AG08396 (cell line): ENCODE data around the gene C12orf42.
"Not testable (repeated sequence)": the region's sequence is repeated elsewhere in the genome, so short reads cannot be mapped to it uniquely, and the experiment has no call there.

Source experiments
- DNase-seq: peaks from one replicate; pipeline ENCODE4 v3.0.0; 2012; ENCODE audit warnings: low spot score, mixed read lengths

C12orf42 gene

DNA sequence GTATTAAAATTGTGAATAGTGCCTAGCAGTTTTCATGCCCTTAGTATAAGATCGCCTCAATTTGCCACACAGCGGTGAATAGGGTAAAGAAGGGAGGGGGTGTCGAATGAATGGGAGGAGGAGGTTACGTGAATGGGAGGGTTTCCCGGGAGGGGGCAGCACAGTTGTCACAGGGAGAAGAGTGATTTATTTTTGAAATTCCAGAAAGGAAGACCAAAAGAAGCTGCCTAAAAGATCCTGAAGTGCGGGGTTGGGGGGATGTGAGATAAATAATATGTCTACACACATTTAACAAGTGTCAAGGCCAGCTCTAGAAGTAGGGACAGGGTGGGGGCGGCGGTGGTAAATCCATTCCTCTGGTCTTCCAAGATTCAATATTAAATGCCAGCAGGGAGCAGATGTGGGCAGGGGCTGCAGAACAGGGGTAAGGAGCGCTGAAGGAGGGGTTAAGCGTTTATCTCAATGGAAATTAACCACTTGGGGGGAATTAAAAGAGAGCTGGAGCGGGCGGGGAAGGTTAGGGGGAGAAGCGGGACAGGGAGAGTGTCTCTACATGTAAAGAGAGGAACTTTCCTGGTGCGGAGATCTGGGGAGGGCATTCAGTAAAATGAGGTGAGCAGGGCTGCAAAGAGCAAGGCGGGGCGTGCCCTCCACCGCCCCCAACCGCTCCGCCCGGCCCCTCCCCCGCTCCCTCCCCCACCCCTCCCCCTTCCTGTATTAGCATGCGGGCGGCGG is 867 bp downstream of the C12orf42 start:
- no peak for DNase-seq

DNA sequence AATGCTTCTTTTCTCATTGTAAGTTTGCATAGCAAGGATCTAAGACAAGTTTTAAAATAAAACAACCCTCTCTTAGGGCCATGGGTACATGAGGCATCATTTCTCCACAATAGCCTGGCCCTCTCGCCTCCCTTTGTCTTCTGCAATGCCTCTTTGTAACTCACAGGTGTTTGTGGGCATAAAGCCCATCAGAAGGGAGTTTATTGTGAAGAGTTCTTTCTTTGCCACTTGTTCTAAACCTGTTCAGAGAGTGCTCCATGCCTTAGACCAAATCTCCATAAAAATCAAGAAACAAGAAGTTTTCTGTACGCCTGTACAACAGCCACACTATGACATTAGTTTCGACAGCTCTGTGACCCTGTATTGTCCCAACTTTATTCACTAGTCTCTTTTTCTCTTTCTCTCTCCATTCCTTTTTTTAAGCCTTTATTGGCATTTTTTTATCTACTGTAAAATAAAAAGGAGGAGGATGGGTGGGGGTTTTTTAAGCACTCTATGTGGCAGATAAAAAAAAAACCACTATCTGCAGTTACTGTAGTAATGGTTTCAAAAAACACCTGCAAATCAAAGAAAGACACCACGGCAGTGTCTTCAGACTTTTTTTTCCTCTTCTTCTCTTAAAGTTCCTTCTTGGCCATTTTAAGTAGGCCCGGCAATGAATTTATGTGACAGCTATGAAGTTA is 1.6 kb downstream of the C12orf42 start:
- DNase-seq = no peak

GRCh38 chr12:103493199-103493598 is 2.6 kb downstream of the C12orf42 start:
- no peak for DNase-seq

DNA sequence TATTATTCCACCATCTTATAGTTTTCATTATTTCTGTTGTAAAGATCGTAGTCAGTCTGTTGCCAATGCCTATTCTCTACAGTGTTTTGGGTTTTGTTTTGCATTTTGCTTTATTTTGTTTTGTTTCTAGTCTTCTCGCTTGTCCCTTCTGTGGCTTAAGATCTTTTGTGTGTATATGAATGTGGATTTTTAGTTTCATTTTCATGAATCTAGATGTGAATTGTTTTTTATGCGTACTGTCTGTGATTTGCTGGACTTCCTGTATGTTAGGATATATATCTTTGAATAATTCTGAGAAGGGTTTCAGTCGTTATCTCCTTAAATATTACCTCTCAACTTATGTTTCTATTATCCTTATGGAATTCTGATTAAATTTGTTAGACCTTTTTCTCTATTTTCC is 13.4 kb downstream of the C12orf42 start:
- no peak for DNase-seq

DNA sequence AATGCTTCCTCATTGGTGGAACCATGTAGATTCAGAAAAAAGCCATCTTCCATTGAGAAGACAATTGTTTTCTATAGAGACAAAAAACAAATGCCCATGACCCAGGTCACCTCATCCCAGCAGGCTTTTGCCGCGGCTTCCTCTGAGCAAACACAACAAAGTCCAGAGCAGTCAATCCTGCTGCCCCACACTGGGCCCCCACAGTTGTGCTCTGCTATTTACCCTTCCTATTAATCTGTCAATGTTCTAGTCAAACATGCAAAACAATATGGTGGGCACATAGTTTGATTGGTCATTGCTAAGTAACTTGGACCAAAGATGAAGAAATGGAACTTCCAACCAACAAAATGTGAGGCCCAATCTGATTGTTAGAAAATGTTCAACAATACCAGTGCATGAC is 20.7 kb downstream of the C12orf42 start:
- no peak for DNase-seq

DNA sequence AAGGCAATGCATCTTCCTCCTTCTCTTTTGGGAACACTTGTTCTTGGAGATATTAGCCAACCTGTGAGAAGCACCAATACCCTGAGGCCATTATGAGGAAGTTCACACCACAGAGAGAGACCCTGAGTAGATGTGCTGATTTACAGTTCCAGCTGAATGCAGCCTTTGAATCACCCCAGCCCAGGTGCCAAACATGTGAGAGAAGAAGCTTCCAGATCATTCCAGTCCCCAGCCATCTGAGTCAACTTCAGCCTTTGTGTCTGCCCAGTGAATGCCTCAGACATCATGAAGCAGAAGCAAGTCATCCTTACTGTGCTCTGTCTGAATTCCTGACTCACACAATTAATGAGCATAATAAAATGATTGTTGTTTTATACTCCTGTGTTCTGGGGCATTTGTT is 25.1 kb downstream of the C12orf42 start:
- DNase-seq = no peak

- DNase-seq = no peak
Observed at GRCh38 chr12:103469719-103470118, 26.0 kb downstream of the C12orf42 start.

- DNase-seq = no peak
Observed at GRCh38 chr12:103468837-103469236, 26.9 kb downstream of the C12orf42 start.

- DNase-seq = no peak
Observed at GRCh38 chr12:103462675-103463074, 33.1 kb downstream of the C12orf42 start.

DNA sequence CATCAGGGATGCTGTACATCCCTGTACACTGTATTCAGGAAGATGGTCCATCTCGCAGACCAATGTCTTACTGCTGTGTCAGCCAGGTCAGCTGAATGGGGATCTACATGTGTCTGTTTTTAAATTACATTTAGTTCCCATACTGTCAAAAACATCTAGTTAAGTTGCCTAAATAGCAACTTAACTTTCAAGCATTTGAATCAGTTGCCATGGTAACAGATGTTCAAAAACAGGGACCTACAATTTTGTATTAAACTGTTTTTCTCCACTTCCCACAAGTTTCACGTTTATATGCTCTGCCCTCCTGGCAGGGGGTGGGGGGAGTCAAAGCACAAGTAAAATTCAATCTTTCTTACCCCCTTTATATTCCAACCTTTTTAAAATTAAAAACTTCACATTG is 38.3 kb downstream of the C12orf42 start:
- DNase-seq = no peak

DNA sequence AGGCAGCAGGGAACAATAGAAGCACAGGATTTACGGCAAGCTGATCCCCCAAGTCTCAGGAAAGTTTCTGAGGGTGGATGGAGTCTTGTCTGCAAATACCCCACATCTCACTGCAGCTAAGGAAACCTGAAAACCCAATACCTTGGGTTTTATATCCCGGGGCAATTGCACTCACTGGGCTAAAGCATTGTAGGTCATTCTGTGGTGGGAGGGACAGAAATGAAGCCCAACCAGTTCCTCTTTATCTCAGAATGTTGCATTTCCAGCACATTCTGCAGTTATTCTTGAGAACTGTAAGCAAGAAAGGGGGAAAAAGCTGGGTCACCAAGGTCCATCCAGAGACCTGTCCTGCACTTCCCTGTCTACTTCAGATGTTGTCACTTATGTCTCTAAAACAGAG is 39.8 kb downstream of the C12orf42 start:
- DNase-seq = no peak

GRCh38 chr12:103455020-103455763 is 40.6 kb downstream of the C12orf42 start:
- DNase-seq = no peak

GRCh38 chr12:103444983-103445382 is 50.8 kb downstream of the C12orf42 start:
- no peak for DNase-seq

DNA sequence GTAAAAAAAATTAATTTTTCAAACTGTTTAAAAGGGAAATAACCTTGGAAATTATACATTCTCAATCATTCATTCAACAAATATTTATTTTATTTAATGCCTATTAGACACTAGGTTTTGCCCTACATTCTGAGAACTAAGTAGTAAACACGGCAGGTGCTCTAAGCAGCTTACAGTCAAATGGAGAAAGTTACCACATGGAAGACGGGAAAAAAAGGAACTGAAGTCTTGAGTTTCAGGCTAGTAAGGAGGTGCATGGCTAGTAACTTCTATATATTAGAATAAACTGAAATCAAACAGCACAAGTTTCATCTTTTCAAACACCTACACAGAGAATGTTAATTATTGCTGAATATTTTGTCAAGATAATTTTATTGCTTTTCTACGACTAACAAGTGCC is 52.9 kb downstream of the C12orf42 start:
- DNase-seq = no peak

GRCh38 chr12:103442182-103442555 is 53.6 kb downstream of the C12orf42 start:
- DNase-seq = no peak

GRCh38 chr12:103441437-103442181 is 54.2 kb downstream of the C12orf42 start:
- no peak for DNase-seq

DNA sequence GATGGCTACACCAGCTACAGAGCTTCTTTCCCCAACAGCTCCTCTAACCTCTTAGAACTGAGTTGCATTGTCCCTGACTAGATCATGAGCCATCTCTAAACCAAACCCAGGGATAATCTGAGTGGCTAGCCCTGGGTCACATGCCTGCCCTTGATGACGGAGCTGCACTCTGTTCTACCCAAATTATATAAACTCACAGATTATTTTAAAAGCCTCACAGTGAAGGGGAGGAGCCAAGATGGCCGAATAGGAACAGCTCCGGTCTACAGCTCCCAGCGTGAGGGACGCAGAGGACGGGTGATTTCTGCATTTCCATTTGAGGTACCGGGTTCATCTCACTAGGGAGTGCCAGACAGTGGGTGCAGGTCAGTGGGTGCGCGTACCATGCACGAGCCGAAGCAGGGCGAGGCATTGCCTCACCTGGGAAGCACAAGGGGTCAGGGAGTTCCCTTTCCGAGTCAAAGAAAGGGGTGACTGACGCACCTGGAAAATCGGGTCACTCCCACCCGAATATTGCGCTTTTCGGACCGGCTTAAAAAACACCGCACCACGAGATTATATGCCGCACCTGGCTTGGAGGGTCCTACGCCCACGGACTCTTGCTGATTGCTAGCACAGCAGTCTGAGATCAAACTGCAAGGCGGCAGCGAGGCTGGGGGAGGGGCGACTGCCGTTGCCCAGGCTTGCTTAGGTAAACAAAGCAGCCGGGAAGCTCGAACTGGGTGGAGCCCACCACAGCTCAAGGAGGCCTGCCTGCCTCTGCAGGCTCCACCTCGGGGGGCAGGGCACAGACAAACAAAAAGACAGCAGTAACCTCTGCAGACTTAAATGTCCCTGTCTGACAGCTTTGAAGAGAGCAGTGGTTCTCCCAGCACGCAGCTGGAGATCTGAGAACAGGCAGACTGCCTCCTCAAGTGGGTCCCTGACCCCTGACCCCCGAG is 61.3 kb downstream of the C12orf42 start:
- DNase-seq = not testable (repeated sequence)

DNA sequence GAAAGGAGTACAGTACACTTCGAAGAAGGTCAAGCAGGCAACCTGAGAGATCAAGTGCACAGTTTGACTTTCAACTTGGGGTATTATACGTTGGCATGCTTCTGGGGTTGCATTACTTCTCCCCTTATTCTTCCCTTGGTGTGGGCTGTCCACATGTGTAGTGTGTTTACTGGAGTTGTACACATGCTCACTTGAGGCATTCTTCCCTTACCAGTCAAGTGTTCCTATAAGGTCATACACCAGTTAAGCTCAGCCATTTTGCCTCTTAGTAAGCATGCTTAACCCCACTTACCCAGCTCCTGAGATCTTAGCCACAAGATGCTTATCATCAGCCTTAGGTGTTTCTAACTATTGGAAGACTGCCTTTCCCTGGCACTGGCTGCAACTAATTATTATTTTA is 63.8 kb downstream of the C12orf42 start:
- DNase-seq = no peak

DNA sequence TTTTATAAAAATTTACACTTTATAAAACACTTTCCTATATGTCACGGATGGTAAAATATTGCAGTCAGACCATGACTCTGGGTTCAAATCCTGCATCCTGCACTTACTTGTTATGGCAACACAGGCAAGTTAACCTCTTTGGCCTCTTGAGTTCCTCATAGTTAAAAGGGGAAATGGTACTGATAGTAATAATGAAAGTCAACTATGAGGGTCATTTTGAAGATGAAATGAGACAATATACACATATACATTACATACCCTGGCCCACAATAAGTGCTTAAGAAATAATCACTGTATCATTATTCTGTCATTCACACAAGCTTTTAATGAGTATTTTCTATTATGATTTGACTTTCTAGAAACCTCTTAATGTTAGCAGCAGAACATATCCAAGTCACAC is 64.4 kb downstream of the C12orf42 start:
- DNase-seq = no peak

- DNase-seq = not testable (repeated sequence)
Observed at GRCh38 chr12:103425674-103426073, 70.1 kb downstream of the C12orf42 start.
